ENCODE results near the gene IRAK1BP1.

GRCh38 chr6:78947529-78947928 is 80.2 kb downstream of the IRAK1BP1 start:
- TF ChIP-seq CTCF (IDR thresholded peaks at IDR 0.05 in 2 of 3, conservative IDR thresholded peaks at IDR 0.05 in 1 of 3; ENCODE audit: insufficient read depth in 2 of 3, low read depth in 1 of 3, low read length in 3 of 3): no peak
- no peak for TF ChIP-seq GTF2F1 (IDR thresholded peaks at IDR 0.05; ENCODE audit: low read depth, low read length)
- TF ChIP-seq MTF1 (CRISPR knock-in tag; IDR thresholded peaks at IDR 0.05; ENCODE audit: borderline replicate concordance): no peak
- TF ChIP-seq ELF1 (tag; IDR thresholded peaks at IDR 0.05): no peak
- no peak for TF ChIP-seq HCFC1 (IDR thresholded peaks at IDR 0.05; ENCODE audit: low read depth, low read length)
- no peak for TF ChIP-seq FOXJ2 (tag; IDR thresholded peaks at IDR 0.05)
- no peak for TF ChIP-seq CEBPZ (IDR thresholded peaks at IDR 0.05; ENCODE audit: borderline replicate concordance, low read depth, low read length)
- no peak for TF ChIP-seq MAZ (CRISPR knock-in tag; conservative IDR thresholded peaks at IDR 0.05 in 1 of 2, IDR thresholded peaks at IDR 0.05 in 1 of 2)
- TF ChIP-seq CBFA2T3 (IDR thresholded peaks at IDR 0.05): no peak

Measured in K562 (cell line).